ENCODE measurements around the gene GNPTAB.

Gene GNPTAB

DNA sequence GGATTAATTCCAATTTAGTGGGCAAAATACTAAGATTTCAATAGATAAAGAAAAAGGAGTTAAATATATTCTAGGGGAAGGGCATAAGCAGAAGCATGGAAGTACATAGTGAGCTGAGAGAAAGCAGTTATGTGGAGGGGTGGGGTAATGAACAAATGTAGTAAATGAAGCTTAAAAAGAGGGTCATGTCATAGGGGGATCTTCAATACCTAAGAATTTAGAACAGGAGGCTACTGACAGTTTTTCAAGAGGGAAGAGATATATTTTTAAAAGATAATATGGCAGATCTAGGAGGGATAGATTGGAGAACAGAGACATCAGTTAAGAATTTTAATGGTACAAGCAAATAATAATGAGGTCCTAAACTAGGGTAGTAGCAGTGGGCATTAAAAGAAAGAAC, 100.9 kb downstream of the GNPTAB start:
- POLR2A ChIA-PET (ENCODE audit: low non-redundant PET): no interaction called here

DNA sequence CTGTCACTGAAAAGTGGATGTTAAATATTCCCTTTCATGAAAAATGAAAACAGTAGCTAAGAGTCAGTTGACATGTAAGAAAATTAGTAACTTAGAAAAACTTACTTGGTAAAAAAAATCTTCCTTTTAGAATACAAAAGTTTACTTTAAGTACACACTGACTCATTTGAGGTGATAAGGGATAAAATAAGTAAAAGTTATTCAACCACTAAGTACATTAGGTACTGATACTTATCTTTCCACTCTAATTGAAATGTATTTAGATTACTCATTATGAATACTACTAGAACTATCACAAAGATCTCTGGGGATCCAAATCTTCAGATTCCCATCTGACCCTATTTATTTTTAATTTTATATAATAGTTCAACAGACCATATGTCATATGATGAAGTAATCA, 103.7 kb downstream of the GNPTAB start:
- DNase-seq (ENCODE audit: low spot score): no peak
- CTCF ChIA-PET: no interaction called here
- TF ChIP-seq, protein P1, sequence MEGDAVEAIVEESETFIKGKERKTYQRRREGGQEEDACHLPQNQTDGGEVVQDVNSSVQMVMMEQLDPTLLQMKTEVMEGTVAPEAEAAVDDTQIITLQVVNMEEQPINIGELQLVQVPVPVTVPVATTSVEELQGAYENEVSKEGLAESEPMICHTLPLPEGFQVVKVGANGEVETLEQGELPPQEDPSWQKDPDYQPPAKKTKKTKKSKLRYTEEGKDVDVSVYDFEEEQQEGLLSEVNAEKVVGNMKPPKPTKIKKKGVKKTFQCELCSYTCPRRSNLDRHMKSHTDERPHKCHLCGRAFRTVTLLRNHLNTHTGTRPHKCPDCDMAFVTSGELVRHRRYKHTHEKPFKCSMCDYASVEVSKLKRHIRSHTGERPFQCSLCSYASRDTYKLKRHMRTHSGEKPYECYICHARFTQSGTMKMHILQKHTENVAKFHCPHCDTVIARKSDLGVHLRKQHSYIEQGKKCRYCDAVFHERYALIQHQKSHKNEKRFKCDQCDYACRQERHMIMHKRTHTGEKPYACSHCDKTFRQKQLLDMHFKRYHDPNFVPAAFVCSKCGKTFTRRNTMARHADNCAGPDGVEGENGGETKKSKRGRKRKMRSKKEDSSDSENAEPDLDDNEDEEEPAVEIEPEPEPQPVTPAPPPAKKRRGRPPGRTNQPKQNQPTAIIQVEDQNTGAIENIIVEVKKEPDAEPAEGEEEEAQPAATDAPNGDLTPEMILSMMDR (conservative IDR thresholded peaks at IDR 0.05; ENCODE audit: low read depth): no peak
- POLR2A ChIA-PET (ENCODE audit: low non-redundant PET): no interaction called here
- no peak overlapping the region for H3K27ac ChIP-seq

More for the DNA sequence above, 100.9 kb downstream of the GNPTAB start:
- CTCF ChIA-PET: no interaction called here
- H3K27ac ChIP-seq: no peak overlapping the region
- TF ChIP-seq, protein P1 (conservative IDR thresholded peaks at IDR 0.05; ENCODE audit: low read depth): no peak
- no peak for DNase-seq (ENCODE audit: low spot score)

DNA sequence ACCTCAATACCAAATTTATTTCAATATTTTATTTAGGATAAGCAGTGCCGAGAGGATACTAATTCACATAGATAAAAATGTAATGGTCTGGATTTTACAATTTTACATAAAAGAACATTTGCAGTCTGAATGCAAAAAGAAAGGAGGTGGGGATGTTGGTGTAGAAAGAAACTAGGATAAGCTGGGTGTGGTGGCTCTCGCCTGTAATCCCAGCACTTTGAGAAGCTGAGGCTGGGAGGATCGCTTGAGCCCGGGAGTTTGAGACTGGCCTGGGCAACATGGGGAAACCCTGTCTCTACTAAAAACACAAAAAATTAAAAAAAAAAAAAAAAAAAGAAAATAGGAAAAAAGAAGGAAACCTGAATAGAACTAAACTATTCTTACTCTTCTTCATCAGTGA, 108.4 kb downstream of the GNPTAB start:
- TF ChIP-seq, protein P1 (conservative IDR thresholded peaks at IDR 0.05; ENCODE audit: low read depth): no peak
- no peak overlapping the region for H3K27ac ChIP-seq
- CTCF ChIA-PET: no interaction called here
- POLR2A ChIA-PET (ENCODE audit: low non-redundant PET): no interaction called here
- no peak for DNase-seq (ENCODE audit: low spot score)

DNA sequence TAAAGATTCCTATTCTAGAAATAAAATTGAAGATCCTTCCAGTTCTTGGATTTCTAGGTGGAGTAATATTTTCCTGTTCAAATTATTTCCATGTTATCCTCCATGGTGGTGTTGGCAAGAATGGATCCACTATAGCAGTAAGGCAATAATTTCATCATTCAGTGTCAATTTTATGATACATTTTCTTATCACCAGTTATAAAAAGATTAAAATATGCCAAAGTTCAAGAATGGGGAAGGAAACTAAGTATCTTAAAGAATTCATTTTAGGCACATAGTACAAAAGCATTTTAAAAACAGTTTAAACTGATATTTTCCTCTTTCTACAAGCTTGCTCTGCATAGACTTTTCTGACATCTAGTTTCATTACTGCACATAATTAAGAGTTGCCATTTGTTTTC, 110.6 kb downstream of the GNPTAB start:
- TF ChIP-seq, protein P1 (conservative IDR thresholded peaks at IDR 0.05; ENCODE audit: low read depth): no peak
- no peak overlapping the region for H3K27ac ChIP-seq
- POLR2A ChIA-PET (ENCODE audit: low non-redundant PET): no interaction called here
- CTCF ChIA-PET: interaction anchor here (0.7 kb wide), 1 partner anchor 429 kb away, joined by 3 read pairs; no protein-coding TSS in a partner anchor
- no peak for DNase-seq (ENCODE audit: low spot score)

DNA sequence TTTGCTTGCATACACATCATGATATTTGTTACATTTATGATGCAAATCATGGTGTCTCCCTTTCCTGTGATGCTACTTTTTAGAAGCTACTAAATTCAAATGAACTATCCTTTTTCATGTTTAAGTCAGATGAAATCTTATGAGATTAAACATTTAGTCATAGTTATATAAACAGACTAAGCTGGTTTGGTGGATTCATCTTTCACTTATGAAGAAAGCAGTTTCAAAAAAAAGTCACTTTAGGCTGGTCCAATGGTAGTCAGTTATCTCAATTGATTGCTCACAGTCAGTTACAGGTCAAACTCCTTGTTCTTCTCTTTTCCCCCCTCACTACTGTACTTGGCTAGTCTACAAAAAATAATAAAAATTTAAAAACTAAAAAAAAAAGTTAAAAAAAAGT, 111.2 kb downstream of the GNPTAB start:
- ChIA-PET POLR2A (ENCODE audit: low non-redundant PET) (no interaction called here), CTCF (interaction anchor here (0.7 kb wide), 1 partner anchor 430 kb away, joined by 3 read pairs; no protein-coding TSS in a partner anchor)
- TF ChIP-seq, protein P1 (conservative IDR thresholded peaks at IDR 0.05; ENCODE audit: low read depth): no peak
- no peak overlapping the region for H3K27ac ChIP-seq
- DNase-seq (ENCODE audit: low spot score): no peak

DNA sequence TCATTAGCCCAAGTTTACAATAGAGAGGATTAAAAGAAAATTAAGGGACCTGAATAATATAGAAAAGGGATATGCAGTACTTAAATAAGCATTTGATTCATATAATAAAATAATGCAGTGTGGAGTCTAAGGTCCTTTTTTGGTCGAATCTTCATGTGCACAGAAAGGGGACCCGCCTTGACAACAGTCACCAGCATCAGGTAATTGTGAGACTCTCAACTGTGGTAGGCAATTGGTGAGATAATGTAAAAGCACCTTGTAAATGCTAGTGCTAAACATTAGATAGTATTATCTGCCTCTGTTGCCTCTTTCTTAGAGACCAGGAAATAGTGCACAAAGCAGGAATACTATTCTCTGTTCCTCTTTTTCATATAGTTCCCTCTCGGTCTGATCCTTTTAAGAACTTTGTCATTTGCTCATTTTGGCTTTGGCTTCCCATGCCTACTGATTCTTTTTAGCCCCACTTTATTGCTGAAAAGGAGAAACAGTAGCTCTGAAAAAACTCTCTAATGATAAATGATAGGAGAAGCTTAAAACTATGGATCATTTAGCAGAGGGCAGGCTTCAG, 115.8 kb downstream of the GNPTAB start:
- ChIA-PET POLR2A (ENCODE audit: low non-redundant PET) (no interaction called here), CTCF (no interaction called here)
- TF ChIP-seq, protein P1 (conservative IDR thresholded peaks at IDR 0.05; ENCODE audit: low read depth): no peak
- DNase-seq (ENCODE audit: low spot score): no peak
- no peak overlapping the region for H3K27ac ChIP-seq
